ENCODE data around the gene ADGRG1.
A peak's percentile ranks its signal among the peaks of the same experiment; 100 is the strongest.

DNA sequence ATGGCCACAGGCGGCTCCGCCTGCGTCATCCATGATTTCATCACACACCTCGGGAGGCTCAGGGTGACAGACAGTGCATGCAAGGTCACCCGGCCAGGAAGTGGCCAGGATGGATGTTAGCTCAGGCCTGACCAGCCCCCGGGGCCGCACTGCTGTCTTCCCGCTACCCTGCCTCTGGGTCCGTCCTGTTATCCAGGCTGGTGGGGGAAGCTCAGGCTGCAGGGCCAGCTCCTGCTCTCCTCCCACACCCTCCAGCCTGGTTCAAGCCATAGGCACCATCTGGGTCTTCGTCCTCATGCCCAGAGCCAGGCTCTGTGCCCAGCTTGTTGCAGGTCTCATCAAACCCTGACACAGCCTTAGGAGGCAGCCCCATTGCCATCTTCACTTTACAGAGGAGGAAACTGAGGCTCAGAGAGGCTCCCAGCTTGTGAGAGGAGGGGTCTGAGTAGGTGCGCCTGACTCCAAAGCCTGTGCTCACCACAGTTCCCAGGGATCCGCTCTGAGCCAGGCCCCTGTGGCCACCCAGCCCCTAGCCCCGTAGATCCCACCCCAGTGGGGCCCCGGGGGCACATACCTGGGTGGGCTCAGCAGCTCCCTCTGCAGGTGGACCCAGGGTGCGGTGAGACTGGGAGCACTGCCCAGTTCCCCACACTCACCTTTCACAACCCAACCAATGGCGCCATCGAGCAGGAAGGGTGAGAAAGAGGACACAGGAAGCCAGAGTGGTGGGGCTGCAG lies 39.3 kb downstream of the ADGRG1 start:
- TF ChIP-seq, protein P1, sequence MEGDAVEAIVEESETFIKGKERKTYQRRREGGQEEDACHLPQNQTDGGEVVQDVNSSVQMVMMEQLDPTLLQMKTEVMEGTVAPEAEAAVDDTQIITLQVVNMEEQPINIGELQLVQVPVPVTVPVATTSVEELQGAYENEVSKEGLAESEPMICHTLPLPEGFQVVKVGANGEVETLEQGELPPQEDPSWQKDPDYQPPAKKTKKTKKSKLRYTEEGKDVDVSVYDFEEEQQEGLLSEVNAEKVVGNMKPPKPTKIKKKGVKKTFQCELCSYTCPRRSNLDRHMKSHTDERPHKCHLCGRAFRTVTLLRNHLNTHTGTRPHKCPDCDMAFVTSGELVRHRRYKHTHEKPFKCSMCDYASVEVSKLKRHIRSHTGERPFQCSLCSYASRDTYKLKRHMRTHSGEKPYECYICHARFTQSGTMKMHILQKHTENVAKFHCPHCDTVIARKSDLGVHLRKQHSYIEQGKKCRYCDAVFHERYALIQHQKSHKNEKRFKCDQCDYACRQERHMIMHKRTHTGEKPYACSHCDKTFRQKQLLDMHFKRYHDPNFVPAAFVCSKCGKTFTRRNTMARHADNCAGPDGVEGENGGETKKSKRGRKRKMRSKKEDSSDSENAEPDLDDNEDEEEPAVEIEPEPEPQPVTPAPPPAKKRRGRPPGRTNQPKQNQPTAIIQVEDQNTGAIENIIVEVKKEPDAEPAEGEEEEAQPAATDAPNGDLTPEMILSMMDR (IDR thresholded peaks at IDR 0.05), result peak in 1 of 3 donors; percentile 21
- TF ChIP-seq POLR2A (IDR thresholded peaks at IDR 0.05), result no peak
